ENCODE data around the gene LEF1.

DNA sequence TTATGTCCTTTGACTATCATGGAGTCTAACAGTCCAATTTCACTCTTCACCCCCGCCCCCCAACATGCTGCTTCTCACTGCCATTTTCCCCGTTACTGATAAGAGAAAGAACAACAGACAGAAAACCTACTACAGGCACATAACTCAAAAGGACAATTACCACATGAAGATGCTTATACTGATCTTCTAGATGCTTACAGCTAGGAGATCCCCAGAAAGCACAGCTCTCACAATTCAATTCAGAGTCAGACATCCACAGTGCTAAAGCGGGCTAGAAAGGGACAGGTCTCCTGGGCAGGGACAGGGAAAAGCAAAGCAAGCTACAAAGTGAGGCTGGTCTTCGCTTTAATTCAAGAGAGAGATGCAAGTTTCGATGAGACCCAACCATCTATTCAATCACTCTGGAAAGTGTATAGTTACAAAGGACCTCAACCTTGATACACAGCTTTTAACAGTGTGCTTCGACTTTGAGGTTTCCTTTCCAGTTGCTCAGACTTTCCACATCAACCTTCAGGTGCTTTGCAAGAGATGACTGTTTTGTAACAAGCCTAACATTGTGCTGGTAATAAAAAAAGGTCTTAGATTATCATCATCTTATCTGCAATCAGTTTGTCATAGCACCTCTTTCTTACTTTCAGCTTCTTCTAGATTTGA lies 60.9 kb downstream of the LEF1 start:
- TF ChIP-seq, protein P1, sequence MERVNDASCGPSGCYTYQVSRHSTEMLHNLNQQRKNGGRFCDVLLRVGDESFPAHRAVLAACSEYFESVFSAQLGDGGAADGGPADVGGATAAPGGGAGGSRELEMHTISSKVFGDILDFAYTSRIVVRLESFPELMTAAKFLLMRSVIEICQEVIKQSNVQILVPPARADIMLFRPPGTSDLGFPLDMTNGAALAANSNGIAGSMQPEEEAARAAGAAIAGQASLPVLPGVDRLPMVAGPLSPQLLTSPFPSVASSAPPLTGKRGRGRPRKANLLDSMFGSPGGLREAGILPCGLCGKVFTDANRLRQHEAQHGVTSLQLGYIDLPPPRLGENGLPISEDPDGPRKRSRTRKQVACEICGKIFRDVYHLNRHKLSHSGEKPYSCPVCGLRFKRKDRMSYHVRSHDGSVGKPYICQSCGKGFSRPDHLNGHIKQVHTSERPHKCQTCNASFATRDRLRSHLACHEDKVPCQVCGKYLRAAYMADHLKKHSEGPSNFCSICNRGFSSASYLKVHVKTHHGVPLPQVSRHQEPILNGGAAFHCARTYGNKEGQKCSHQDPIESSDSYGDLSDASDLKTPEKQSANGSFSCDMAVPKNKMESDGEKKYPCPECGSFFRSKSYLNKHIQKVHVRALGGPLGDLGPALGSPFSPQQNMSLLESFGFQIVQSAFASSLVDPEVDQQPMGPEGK (CRISPR knock-in tag; IDR thresholded peaks at IDR 0.05; ENCODE audit: borderline replicate concordance): no peak
- TF ChIP-seq ZC3H10 (CRISPR knock-in tag; IDR thresholded peaks at IDR 0.05) (no peak), ZFP30 (CRISPR knock-in tag; IDR thresholded peaks at IDR 0.05) (no peak), PPARA (CRISPR knock-in tag; IDR thresholded peaks at IDR 0.05; ENCODE audit: borderline replicate concordance) (no peak), CREB5 (CRISPR knock-in tag; IDR thresholded peaks at IDR 0.05; ENCODE audit: low read depth) (no peak), ESRRG (CRISPR knock-in tag; IDR thresholded peaks at IDR 0.05) (no peak), CSRNP3 (CRISPR knock-in tag; IDR thresholded peaks at IDR 0.05) (no peak), RARB (CRISPR knock-in tag; IDR thresholded peaks at IDR 0.05) (no peak), GLIS3 (CRISPR knock-in tag; IDR thresholded peaks at IDR 0.05) (no peak), TOX (CRISPR knock-in tag; IDR thresholded peaks at IDR 0.05; ENCODE audit: borderline replicate concordance) (no peak), ARNTL (CRISPR knock-in tag; IDR thresholded peaks at IDR 0.05; ENCODE audit: borderline replicate concordance, low read depth) (no peak), TCF4 (CRISPR knock-in tag; IDR thresholded peaks at IDR 0.05; ENCODE audit: borderline replicate concordance) (no peak), ZFP3 (CRISPR knock-in tag; IDR thresholded peaks at IDR 0.05) (no peak)
- TF ChIP-seq, protein P2, sequence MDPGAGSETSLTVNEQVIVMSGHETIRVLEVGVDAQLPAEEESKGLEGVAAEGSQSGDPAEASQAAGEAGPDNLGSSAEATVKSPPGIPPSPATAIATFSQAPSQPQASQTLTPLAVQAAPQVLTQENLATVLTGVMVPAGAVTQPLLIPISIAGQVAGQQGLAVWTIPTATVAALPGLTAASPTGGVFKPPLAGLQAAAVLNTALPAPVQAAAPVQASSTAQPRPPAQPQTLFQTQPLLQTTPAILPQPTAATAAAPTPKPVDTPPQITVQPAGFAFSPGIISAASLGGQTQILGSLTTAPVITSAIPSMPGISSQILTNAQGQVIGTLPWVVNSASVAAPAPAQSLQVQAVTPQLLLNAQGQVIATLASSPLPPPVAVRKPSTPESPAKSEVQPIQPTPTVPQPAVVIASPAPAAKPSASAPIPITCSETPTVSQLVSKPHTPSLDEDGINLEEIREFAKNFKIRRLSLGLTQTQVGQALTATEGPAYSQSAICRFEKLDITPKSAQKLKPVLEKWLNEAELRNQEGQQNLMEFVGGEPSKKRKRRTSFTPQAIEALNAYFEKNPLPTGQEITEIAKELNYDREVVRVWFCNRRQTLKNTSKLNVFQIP (CRISPR knock-in tag; IDR thresholded peaks at IDR 0.05; ENCODE audit: borderline replicate concordance, low read depth): no peak

All from SK-N-SH treated with all-trans-retinoic acid at 6 μM for 48 hours (cell line).